Measurements from ENCODE around the gene CFAP99.

DNA sequence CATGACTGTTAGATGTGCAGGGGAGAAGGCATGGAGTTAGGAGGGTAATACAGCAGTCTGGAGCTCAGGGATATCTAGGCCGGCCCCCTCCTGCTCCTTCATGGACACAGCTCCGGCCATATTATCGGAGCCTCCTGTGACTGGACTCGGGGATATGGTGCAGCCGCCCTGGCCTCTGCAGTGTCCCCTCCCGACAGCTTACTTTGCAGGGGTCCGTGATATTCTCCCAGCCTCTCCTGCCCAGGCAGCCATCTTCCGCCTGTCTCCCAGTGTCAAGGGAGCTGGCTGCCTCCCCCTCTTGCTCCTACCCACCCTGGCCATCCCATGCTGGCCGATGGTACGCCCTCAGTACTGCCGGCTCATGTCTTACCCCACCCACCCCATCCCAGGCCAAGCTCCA lies 30.3 kb downstream of the CFAP99 start:
- TF ChIP-seq, protein P1, sequence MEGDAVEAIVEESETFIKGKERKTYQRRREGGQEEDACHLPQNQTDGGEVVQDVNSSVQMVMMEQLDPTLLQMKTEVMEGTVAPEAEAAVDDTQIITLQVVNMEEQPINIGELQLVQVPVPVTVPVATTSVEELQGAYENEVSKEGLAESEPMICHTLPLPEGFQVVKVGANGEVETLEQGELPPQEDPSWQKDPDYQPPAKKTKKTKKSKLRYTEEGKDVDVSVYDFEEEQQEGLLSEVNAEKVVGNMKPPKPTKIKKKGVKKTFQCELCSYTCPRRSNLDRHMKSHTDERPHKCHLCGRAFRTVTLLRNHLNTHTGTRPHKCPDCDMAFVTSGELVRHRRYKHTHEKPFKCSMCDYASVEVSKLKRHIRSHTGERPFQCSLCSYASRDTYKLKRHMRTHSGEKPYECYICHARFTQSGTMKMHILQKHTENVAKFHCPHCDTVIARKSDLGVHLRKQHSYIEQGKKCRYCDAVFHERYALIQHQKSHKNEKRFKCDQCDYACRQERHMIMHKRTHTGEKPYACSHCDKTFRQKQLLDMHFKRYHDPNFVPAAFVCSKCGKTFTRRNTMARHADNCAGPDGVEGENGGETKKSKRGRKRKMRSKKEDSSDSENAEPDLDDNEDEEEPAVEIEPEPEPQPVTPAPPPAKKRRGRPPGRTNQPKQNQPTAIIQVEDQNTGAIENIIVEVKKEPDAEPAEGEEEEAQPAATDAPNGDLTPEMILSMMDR (IDR thresholded peaks at IDR 0.05) = no peak
- TF ChIP-seq POLR2A (IDR thresholded peaks at IDR 0.05) = no peak
